HG03342 (cell line): Measurements from ENCODE around the gene SIGLECL1.

Source experiments
- ATAC-seq: cut with Tn5 transposase; IDR thresholded peaks from one replicate; pipeline ENCODE4 v1.9.1; 2021; ENCODE audit warnings: mild to moderate bottlenecking, moderate library complexity; ENCODE audit not compliant: unreplicated experiment

The SIGLECL1 gene

GRCh38 chr19:51252306-51253079 is 1.6 kb downstream of the SIGLECL1 start:
- ATAC-seq: no peak

- no peak for ATAC-seq
These were observed 2.4 kb downstream of the SIGLECL1 start for GRCh38 chr19:51253088-51253806.

GRCh38 chr19:51256155-51256625 is 5.3 kb downstream of the SIGLECL1 start:
- ATAC-seq: no peak

- ATAC-seq: no peak
These were observed 6.6 kb downstream of the SIGLECL1 start for GRCh38 chr19:51257471-51257870.

- no peak for ATAC-seq
These were observed 7.6 kb downstream of the SIGLECL1 start for GRCh38 chr19:51258165-51259160.

- ATAC-seq: no peak
These were observed 8.7 kb downstream of the SIGLECL1 start for GRCh38 chr19:51259348-51260245.

GRCh38 chr19:51263808-51264207 is 12.9 kb downstream of the SIGLECL1 start:
- ATAC-seq: no peak

- ATAC-seq: no peak
These were observed 20.2 kb downstream of the SIGLECL1 start for GRCh38 chr19:51271067-51271466.

- no peak for ATAC-seq
These were observed 21.4 kb downstream of the SIGLECL1 start for GRCh38 chr19:51272183-51272810.

- no peak for ATAC-seq
These were observed 23.3 kb downstream of the SIGLECL1 start for GRCh38 chr19:51274049-51274770.

- no peak for ATAC-seq
These were observed 26.2 kb downstream of the SIGLECL1 start for GRCh38 chr19:51277112-51277511.

- no peak for ATAC-seq
These were observed 31.5 kb downstream of the SIGLECL1 start for GRCh38 chr19:51282335-51282734.

- ATAC-seq: no peak
These were observed 34.8 kb downstream of the SIGLECL1 start for GRCh38 chr19:51285682-51286081.

GRCh38 chr19:51289635-51290034 is 38.8 kb downstream of the SIGLECL1 start:
- no peak for ATAC-seq

- no peak for ATAC-seq
These were observed 42.1 kb downstream of the SIGLECL1 start for GRCh38 chr19:51292971-51293370.

- no peak for ATAC-seq
These were observed 42.8 kb downstream of the SIGLECL1 start for GRCh38 chr19:51293571-51294210.

GRCh38 chr19:51294211-51294976 is 43.5 kb downstream of the SIGLECL1 start:
- no peak for ATAC-seq

GRCh38 chr19:51294977-51295375 is 44.1 kb downstream of the SIGLECL1 start:
- ATAC-seq: no peak
